T-helper 1 cell treated with Interleukin-12 subunit alpha and Interleukin-12 subunit beta and Interleukin-4 antibody, amounts not matched to agents 30 μg/mL and 1 μg/mL, for 36 hours (primary cell): ENCODE results near the gene CECR2.

Experiments
- H3K27ac Mint-ChIP-seq: one replicate; pipeline ENCODE4 v1.8.0; 2021; ENCODE audit warnings: mild to moderate bottlenecking, mixed read lengths
- H3K27me3 Mint-ChIP-seq: one replicate; pipeline ENCODE4 v1.8.0; 2021; ENCODE audit warnings: low read depth, mixed read lengths
- H3K36me3 Mint-ChIP-seq: one replicate; pipeline ENCODE4 v1.8.0; 2021; ENCODE audit warnings: low read depth, mixed read lengths
- H3K4me1 Mint-ChIP-seq: one replicate; pipeline ENCODE4 v1.8.0; 2021; ENCODE audit warnings: low read depth, mixed read lengths
- H3K4me3 Mint-ChIP-seq: one replicate; pipeline ENCODE4 v1.8.0; 2021; ENCODE audit warnings: mild to moderate bottlenecking, moderate library complexity, mixed read lengths
- H3K9me3 Mint-ChIP-seq: one replicate; pipeline ENCODE4 v1.8.0; 2021; ENCODE audit warnings: mixed read lengths

CECR2 gene

GRCh38 chr22:17375914-17376614 lies 6.8 kb downstream of the CECR2 start:
- H3K27ac Mint-ChIP-seq, result no peak overlapping the region

GRCh38 chr22:17376950-17377349 lies 7.7 kb downstream of the CECR2 start:
- no peaks in the 10 kb centered on the region for H3K9me3 Mint-ChIP-seq
- H3K27ac Mint-ChIP-seq, result no peak overlapping the region
- H3K4me1 Mint-ChIP-seq, result no peaks in the 10 kb centered on the region
- H3K27me3 Mint-ChIP-seq, result peaks cover 39% of the 10 kb centered on the region
- no peaks in the 10 kb centered on the region for H3K36me3 Mint-ChIP-seq
- no peak overlapping the region for H3K4me3 Mint-ChIP-seq

More at GRCh38 chr22:17375914-17376614, 6.8 kb downstream of the CECR2 start:
- Mint-ChIP-seq H3K9me3 (no peaks in the 10 kb centered on the region), H3K36me3 (no peaks in the 10 kb centered on the region), H3K4me1 (peaks cover under 1% of the 10 kb centered on the region), H3K27me3 (peaks cover 43% of the 10 kb centered on the region), H3K4me3 (no peak overlapping the region)

GRCh38 chr22:17379944-17380343 lies 10.7 kb downstream of the CECR2 start:
- H3K4me1 Mint-ChIP-seq, result no peaks in the 10 kb centered on the region
- H3K9me3 Mint-ChIP-seq, result no peaks in the 10 kb centered on the region
- H3K27ac Mint-ChIP-seq, result no peak overlapping the region
- peaks cover 20% of the 10 kb centered on the region for H3K27me3 Mint-ChIP-seq
- H3K36me3 Mint-ChIP-seq, result no peaks in the 10 kb centered on the region
- H3K4me3 Mint-ChIP-seq, result no peak overlapping the region

- Mint-ChIP-seq H3K36me3 (no peaks in the 10 kb centered on the region), H3K4me3 (no peak overlapping the region), H3K4me1 (no peaks in the 10 kb centered on the region), H3K9me3 (no peaks in the 10 kb centered on the region), H3K27me3 (peaks cover 15% of the 10 kb centered on the region), H3K27ac (no peak overlapping the region)
Observed at GRCh38 chr22:17380359-17381087, 11.3 kb downstream of the CECR2 start.

GRCh38 chr22:17381192-17381913 lies 12.1 kb downstream of the CECR2 start:
- Mint-ChIP-seq H3K4me3 (no peak overlapping the region), H3K27ac (no peak overlapping the region), H3K9me3 (no peaks in the 10 kb centered on the region), H3K4me1 (no peaks in the 10 kb centered on the region), H3K27me3 (peaks cover 10% of the 10 kb centered on the region), H3K36me3 (no peaks in the 10 kb centered on the region)

GRCh38 chr22:17384612-17385330 lies 15.5 kb downstream of the CECR2 start:
- H3K9me3 Mint-ChIP-seq, result no peaks in the 10 kb centered on the region
- no peaks in the 10 kb centered on the region for H3K36me3 Mint-ChIP-seq
- H3K4me3 Mint-ChIP-seq, result no peak overlapping the region
- H3K27me3 Mint-ChIP-seq, result peaks cover 5% of the 10 kb centered on the region
- no peak overlapping the region for H3K27ac Mint-ChIP-seq
- H3K4me1 Mint-ChIP-seq, result no peaks in the 10 kb centered on the region

GRCh38 chr22:17387356-17387755 lies 18.1 kb downstream of the CECR2 start:
- H3K36me3 Mint-ChIP-seq, result no peaks in the 10 kb centered on the region
- H3K27ac Mint-ChIP-seq, result no peak overlapping the region
- no peaks in the 10 kb centered on the region for H3K4me1 Mint-ChIP-seq
- H3K27me3 Mint-ChIP-seq, result no peaks in the 10 kb centered on the region
- no peaks in the 10 kb centered on the region for H3K9me3 Mint-ChIP-seq
- H3K4me3 Mint-ChIP-seq, result no peak overlapping the region

- no peaks in the 10 kb centered on the region for H3K4me1 Mint-ChIP-seq
- no peaks in the 10 kb centered on the region for H3K9me3 Mint-ChIP-seq
- H3K4me3 Mint-ChIP-seq, result no peak overlapping the region
- H3K36me3 Mint-ChIP-seq, result no peaks in the 10 kb centered on the region
- H3K27me3 Mint-ChIP-seq, result no peaks in the 10 kb centered on the region
- no peak overlapping the region for H3K27ac Mint-ChIP-seq
Observed at GRCh38 chr22:17388235-17388634, 19.0 kb downstream of the CECR2 start.

- H3K27me3 Mint-ChIP-seq, result no peaks in the 10 kb centered on the region
- H3K4me3 Mint-ChIP-seq, result no peak overlapping the region
- no peaks in the 10 kb centered on the region for H3K9me3 Mint-ChIP-seq
- H3K27ac Mint-ChIP-seq, result no peak overlapping the region
- no peaks in the 10 kb centered on the region for H3K4me1 Mint-ChIP-seq
- no peaks in the 10 kb centered on the region for H3K36me3 Mint-ChIP-seq
Observed at GRCh38 chr22:17390087-17390486, 20.8 kb downstream of the CECR2 start.

- no peaks in the 10 kb centered on the region for H3K4me1 Mint-ChIP-seq
- H3K9me3 Mint-ChIP-seq, result no peaks in the 10 kb centered on the region
- no peak overlapping the region for H3K4me3 Mint-ChIP-seq
- H3K27ac Mint-ChIP-seq, result no peak overlapping the region
- peaks cover 4% of the 10 kb centered on the region for H3K27me3 Mint-ChIP-seq
- H3K36me3 Mint-ChIP-seq, result no peaks in the 10 kb centered on the region
Observed at GRCh38 chr22:17396516-17396915, 27.3 kb downstream of the CECR2 start.

- Mint-ChIP-seq H3K36me3 (no peaks in the 10 kb centered on the region), H3K4me1 (no peaks in the 10 kb centered on the region), H3K9me3 (no peaks in the 10 kb centered on the region), H3K4me3 (no peak overlapping the region), H3K27me3 (peaks cover 4% of the 10 kb centered on the region), H3K27ac (no peak overlapping the region)
Observed at GRCh38 chr22:17397756-17398547, 28.7 kb downstream of the CECR2 start.

- peaks cover 4% of the 10 kb centered on the region for H3K27me3 Mint-ChIP-seq
- H3K4me3 Mint-ChIP-seq, result no peak overlapping the region
- no peaks in the 10 kb centered on the region for H3K4me1 Mint-ChIP-seq
- no peaks in the 10 kb centered on the region for H3K9me3 Mint-ChIP-seq
- no peaks in the 10 kb centered on the region for H3K36me3 Mint-ChIP-seq
- no peak overlapping the region for H3K27ac Mint-ChIP-seq
Observed at GRCh38 chr22:17400305-17400704, 31.0 kb downstream of the CECR2 start.

GRCh38 chr22:17401728-17402127 lies 32.5 kb downstream of the CECR2 start:
- no peak overlapping the region for H3K4me3 Mint-ChIP-seq
- H3K4me1 Mint-ChIP-seq, result no peaks in the 10 kb centered on the region
- H3K9me3 Mint-ChIP-seq, result no peaks in the 10 kb centered on the region
- no peak overlapping the region for H3K27ac Mint-ChIP-seq
- H3K36me3 Mint-ChIP-seq, result no peaks in the 10 kb centered on the region
- H3K27me3 Mint-ChIP-seq, result peaks cover 4% of the 10 kb centered on the region

GRCh38 chr22:17402293-17402692 lies 33.0 kb downstream of the CECR2 start:
- Mint-ChIP-seq H3K36me3 (no peaks in the 10 kb centered on the region), H3K9me3 (no peaks in the 10 kb centered on the region), H3K4me3 (no peak overlapping the region), H3K27ac (no peak overlapping the region), H3K4me1 (no peaks in the 10 kb centered on the region), H3K27me3 (peaks cover 4% of the 10 kb centered on the region)
